Caco-2 (cell line): Measurements from ENCODE around the gene SRRM2. TPM values are rescaled to one million over a fixed set of nuclear protein-coding genes. Genes with fewer than 3 reads are reported as not detected.

Experiments used
- BruUV-seq: library from RNA; stranded (reverse); fragments of 400-500 nt; replicated peaks from 2 replicates; lab custom pipeline; 2021; lab: Mats Ljungman, UMichigan
- CTCF ChIA-PET: fragments of 300-600 bp; sonication (Branson Sonifier 250); formaldehyde crosslinking; loops from one replicate; lab custom pipeline; 2022; ENCODE audit warnings: antibody characterized with exemption; lab: Charles Lee
- POLR2A ChIA-PET: fragments of 300-600 bp; sonication (Branson Sonifier 250); formaldehyde crosslinking; loops from one replicate; lab custom pipeline; 2022; ENCODE audit warnings: antibody characterized with exemption; lab: Charles Lee
- DNase-seq, 2 experiments: peaks; one replicate each; pipeline versions ENCODE4 v3.0.0 to v3.0.0-alpha.2; 2020 to 2022
- H3K27me3 ChIP-seq: replicated peaks from 2 replicates; pipeline ENCODE4 v1.6.0; 2011; ENCODE audit warnings: low read length; ENCODE audit not compliant: control insufficient read depth, insufficient read depth
- H3K36me3 ChIP-seq: 2 replicates; pipeline ENCODE4 v1.5.1; 2011; ENCODE audit warnings: low read length; ENCODE audit not compliant: control insufficient read depth, insufficient read depth
- H3K4me1 ChIP-seq: fragments of 250-450 bp; sonication (Bioruptor Pico); 2 replicates; pipeline ENCODE4 v1.5.1; 2020; ENCODE audit warnings: mild to moderate bottlenecking
- H3K4me3 ChIP-seq: 2 replicates; pipeline ENCODE4 v1.5.1; 2011; ENCODE audit warnings: low read depth, mild to moderate bottlenecking, control low read depth, low read length
- H3K9me3 ChIP-seq: fragments of 250-450 bp; sonication (Bioruptor Pico); 2 replicates; pipeline ENCODE4 v1.5.1; 2020; ENCODE audit warnings: mild to moderate bottlenecking, moderate library complexity
- H3K27ac Mint-ChIP-seq: one replicate; pipeline ENCODE4 v1.8.0; 2022; ENCODE audit warnings: mixed read lengths; ENCODE audit not compliant: unreplicated experiment
- H3K27me3 Mint-ChIP-seq: one replicate; pipeline ENCODE4 v1.8.0; 2022; ENCODE audit warnings: mixed read lengths; ENCODE audit not compliant: insufficient read depth, unreplicated experiment
- H3K36me3 Mint-ChIP-seq: one replicate; pipeline ENCODE4 v1.8.0; 2022; ENCODE audit warnings: mild to moderate bottlenecking, mixed read lengths; ENCODE audit not compliant: insufficient read depth, unreplicated experiment
- H3K4me1 Mint-ChIP-seq: one replicate; pipeline ENCODE4 v1.8.0; 2022; ENCODE audit warnings: low read depth, mixed read lengths; ENCODE audit not compliant: unreplicated experiment
- H3K4me3 Mint-ChIP-seq: one replicate; pipeline ENCODE4 v1.8.0; 2022; ENCODE audit warnings: mild to moderate bottlenecking, moderate library complexity, mixed read lengths; ENCODE audit not compliant: unreplicated experiment
- H3K9me3 Mint-ChIP-seq: one replicate; pipeline ENCODE4 v1.8.0; 2022; ENCODE audit warnings: mixed read lengths; ENCODE audit not compliant: unreplicated experiment
- intact Hi-C: fragments of 100-400 bp; cut with micrococcal nuclease; formaldehyde crosslinking; loops from one replicate; pipeline ENCODE4 v1.10.0; 2022; ENCODE audit not compliant: unreplicated experiment
- total RNA-seq: library from RNA; stranded (reverse); gene quantifications from 2 replicates; pipeline ENCODE4 v1.2.3, GENCODE V29; 2022
- TF ChIP-seq, protein P1 (sequence below), 2 experiments: fragments of 200-600 bp in 1 of 2; IDR thresholded peaks; 1 replicate in 1 of 2; 2 replicates in 1 of 2; pipeline versions ENCODE4 v1.5.1 to v1.8.0; 2011 to 2022; ENCODE audit warnings: antibody characterized with exemption in 1 of 2, control low read depth in 1 of 2, inconsistent platforms in 1 of 2, low read depth in 1 of 2, low read length in 1 of 2, mild to moderate bottlenecking in 1 of 2, moderate library complexity in 1 of 2; ENCODE audit not compliant: insufficient read depth in 1 of 2, severe bottlenecking in 1 of 2, unreplicated experiment in 1 of 2

SRRM2 gene
- total RNA-seq, 1 experiment from 2014 or later, result 332 TPM

GRCh38 chr16:2717383-2718263 is 34.8 kb upstream of the SRRM2 start:
- Histone ChIP-seq H3K4me1 (peaks cover 25% of the 10 kb centered on the region), H3K4me3 (no peak overlapping the region), H3K9me3 (no peaks in the 10 kb centered on the region), H3K36me3 (no peaks in the 10 kb centered on the region), H3K27me3 (no peaks in the 10 kb centered on the region)
- Mint-ChIP-seq H3K4me1 (no peaks in the 10 kb centered on the region), H3K36me3 (peaks cover 5% of the 10 kb centered on the region), H3K4me3 (no peak overlapping the region), H3K27ac (no peak overlapping the region), H3K9me3 (no peaks in the 10 kb centered on the region), H3K27me3 (peaks cover 3% of the 10 kb centered on the region)
- TF ChIP-seq, protein P1, sequence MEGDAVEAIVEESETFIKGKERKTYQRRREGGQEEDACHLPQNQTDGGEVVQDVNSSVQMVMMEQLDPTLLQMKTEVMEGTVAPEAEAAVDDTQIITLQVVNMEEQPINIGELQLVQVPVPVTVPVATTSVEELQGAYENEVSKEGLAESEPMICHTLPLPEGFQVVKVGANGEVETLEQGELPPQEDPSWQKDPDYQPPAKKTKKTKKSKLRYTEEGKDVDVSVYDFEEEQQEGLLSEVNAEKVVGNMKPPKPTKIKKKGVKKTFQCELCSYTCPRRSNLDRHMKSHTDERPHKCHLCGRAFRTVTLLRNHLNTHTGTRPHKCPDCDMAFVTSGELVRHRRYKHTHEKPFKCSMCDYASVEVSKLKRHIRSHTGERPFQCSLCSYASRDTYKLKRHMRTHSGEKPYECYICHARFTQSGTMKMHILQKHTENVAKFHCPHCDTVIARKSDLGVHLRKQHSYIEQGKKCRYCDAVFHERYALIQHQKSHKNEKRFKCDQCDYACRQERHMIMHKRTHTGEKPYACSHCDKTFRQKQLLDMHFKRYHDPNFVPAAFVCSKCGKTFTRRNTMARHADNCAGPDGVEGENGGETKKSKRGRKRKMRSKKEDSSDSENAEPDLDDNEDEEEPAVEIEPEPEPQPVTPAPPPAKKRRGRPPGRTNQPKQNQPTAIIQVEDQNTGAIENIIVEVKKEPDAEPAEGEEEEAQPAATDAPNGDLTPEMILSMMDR (IDR thresholded peaks at IDR 0.05; ENCODE audit: insufficient read depth in 1 of 2, low read depth in 1 of 2, low read length in 1 of 2, severe bottlenecking in 1 of 2, unreplicated experiment in 1 of 2), result no peak
- CTCF ChIA-PET, result no interaction called here
- intact Hi-C loops, result no loop called here
- DNase-seq, result no peak
- no TSS peak for BruUV-seq
- POLR2A ChIA-PET, result no interaction called here

DNA sequence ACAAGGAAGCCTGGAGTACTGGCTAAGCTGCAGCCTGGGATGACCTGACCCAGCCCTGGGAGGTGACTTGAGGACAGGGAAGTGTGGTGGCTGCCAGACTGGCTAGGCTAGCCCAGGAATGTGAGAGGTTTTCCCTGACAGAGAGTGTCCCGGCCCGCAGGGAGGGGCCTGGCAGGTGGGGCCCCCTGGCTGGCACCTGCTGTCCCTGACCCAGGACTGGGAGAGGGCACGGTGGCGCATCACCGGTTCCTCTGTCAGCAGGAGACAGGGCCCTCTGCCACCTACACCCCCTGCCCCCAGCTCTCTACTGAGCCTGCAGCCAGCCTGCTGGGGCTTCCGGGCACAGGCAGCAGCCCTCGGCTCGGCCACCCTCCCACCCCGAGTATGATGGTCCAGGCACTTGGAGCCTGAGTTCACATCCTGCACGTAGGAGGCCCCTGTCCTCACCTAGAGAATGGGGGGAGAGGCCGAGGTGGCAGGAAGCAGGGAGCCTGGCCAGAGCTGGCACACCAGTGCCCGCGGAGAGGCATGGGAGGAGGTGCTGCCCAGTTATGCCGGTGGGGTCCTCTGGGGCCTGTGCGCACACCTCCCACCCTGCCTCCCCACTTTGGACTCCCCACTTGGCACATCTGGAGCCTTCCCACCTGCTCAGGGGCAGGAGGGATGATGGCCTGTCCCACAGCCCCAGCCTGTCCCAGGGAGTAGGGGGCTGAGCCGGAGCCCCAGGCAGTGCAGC is 32.9 kb upstream of the SRRM2 start:
- H3K4me3 Mint-ChIP-seq, result peak overlapping the region; percentile 70

GRCh38 chr16:2720064-2720457 is 32.4 kb upstream of the SRRM2 start, which contains the start of gene PRSS27:
PRSS27 (minus strand) TSS chr16:2720224; CDS start chr16:2720160, 64 bp downstream.
- Mint-ChIP-seq H3K27me3 (peaks cover 4% of the 10 kb centered on the region), H3K36me3 (no peaks in the 10 kb centered on the region), H3K9me3 (no peaks in the 10 kb centered on the region), H3K27ac (no peak within 1 kb of the TSS), H3K4me3 (peak within 1 kb of the TSS; percentile 70), H3K4me1 (no peaks in the 10 kb centered on the region)
- CTCF ChIA-PET, result interaction anchor here (0.7 kb wide), 1 partner anchor 38 kb away, joined by 3 read pairs; the partner anchor contains the start of gene KCTD5
- no peak for DNase-seq
- H3K4me3 ChIP-seq, result peak within 1 kb of the TSS; percentile 69
- BruUV-seq, result TSS peak; percentile 66
- peaks cover 25% of the 10 kb centered on the region for H3K4me1 ChIP-seq
- H3K27me3 ChIP-seq, result no peaks in the 10 kb centered on the region
- no peaks in the 10 kb centered on the region for H3K9me3 ChIP-seq
- intact Hi-C loops, result no loop called here
- POLR2A ChIA-PET, result no interaction called here
- no peaks in the 10 kb centered on the region for H3K36me3 ChIP-seq
- TF ChIP-seq, protein P1 (IDR thresholded peaks at IDR 0.05; ENCODE audit: insufficient read depth in 1 of 2, low read depth in 1 of 2, low read length in 1 of 2, severe bottlenecking in 1 of 2, unreplicated experiment in 1 of 2), result no peak

More for the DNA sequence above, 32.9 kb upstream of the SRRM2 start:
- Histone ChIP-seq H3K4me1 (peaks cover 25% of the 10 kb centered on the region), H3K27me3 (no peaks in the 10 kb centered on the region), H3K9me3 (no peaks in the 10 kb centered on the region), H3K36me3 (no peaks in the 10 kb centered on the region), H3K4me3 (no peak overlapping the region)
- Mint-ChIP-seq H3K27ac (no peak overlapping the region), H3K36me3 (no peaks in the 10 kb centered on the region), H3K27me3 (peaks cover 6% of the 10 kb centered on the region), H3K4me1 (no peaks in the 10 kb centered on the region), H3K9me3 (no peaks in the 10 kb centered on the region)
- ChIA-PET CTCF (interaction anchor here (0.7 to 0.8 kb wide), 2 partner anchors 37 to 59 kb away, joined by 3 read pairs; partner anchors contain the start of gene KCTD5), POLR2A (no interaction called here)
- TF ChIP-seq, protein P1 (IDR thresholded peaks at IDR 0.05; ENCODE audit: insufficient read depth in 1 of 2, low read depth in 1 of 2, low read length in 1 of 2, severe bottlenecking in 1 of 2, unreplicated experiment in 1 of 2), result no peak
- intact Hi-C loops, result no loop called here
- BruUV-seq, result no TSS peak
- peak; percentile 64 to 71 for DNase-seq
